H1 (cell line): Measurements from ENCODE around the gene GPC2. TPM values are rescaled to one million over a fixed set of nuclear protein-coding genes. Genes with fewer than 3 reads are reported as not detected.

Experiments
- CTCF ChIA-PET: fragments of 300-600 bp; sonication (Branson Sonifier 250); formaldehyde crosslinking; loops from one replicate; lab custom pipeline; 2021; ENCODE audit not compliant: partially characterized antibody; lab: Charles Lee
- POLR2A ChIA-PET: fragments of 300-600 bp; sonication (Branson Sonifier 250); formaldehyde crosslinking; loops from one replicate; lab custom pipeline; 2021; ENCODE audit warnings: inconsistent platforms; ENCODE audit not compliant: partially characterized antibody; lab: Charles Lee
- DNase-seq, 2 experiments: peaks; one replicate each; pipeline versions ENCODE4 v3.0.0 to v3.0.0-alpha.2; 2010 to 2022; ENCODE audit warnings: low spot score in 2 of 2, low read depth in 1 of 2, mixed read lengths in 1 of 2
- FAIRE-seq: peaks from 2 replicates; lab custom pipeline; 2011; peaks lifted over from hg19 to GRCh38; lab: Jason Lieb, UNC
- H2AFZ ChIP-seq: 2 replicates; pipeline ENCODE4 v1.8.1; 2012; ENCODE audit warnings: low read length, inconsistent platforms
- H2AK5ac ChIP-seq: 2 replicates; pipeline ENCODE4 v1.6.1; 2013; ENCODE audit warnings: low read depth, low read length
- H2BK120ac ChIP-seq: replicated peaks from 2 replicates; pipeline ENCODE3; 2013; ENCODE audit warnings: low read depth, low read length, inconsistent platforms
- H2BK12ac ChIP-seq: 2 replicates; pipeline ENCODE4 v1.6.1; 2013; ENCODE audit warnings: low read depth, low read length
- H2BK15ac ChIP-seq: 2 replicates; pipeline ENCODE4 v1.6.1; 2013; ENCODE audit warnings: low read length
- H2BK20ac ChIP-seq: 2 replicates; pipeline ENCODE4 v1.6.1; 2013; ENCODE audit warnings: low read length
- H2BK5ac ChIP-seq: 2 replicates; pipeline ENCODE4 v1.6.1; 2013; ENCODE audit warnings: low read depth, low read length
- H3K14ac ChIP-seq: 2 replicates; pipeline ENCODE4 v1.6.1; 2013; ENCODE audit warnings: inconsistent platforms; ENCODE audit not compliant: insufficient read length
- H3K18ac ChIP-seq: 2 replicates; pipeline ENCODE4 v1.6.1; 2013; ENCODE audit warnings: low read length; ENCODE audit errors: extremely low read depth
- H3K23ac ChIP-seq: 2 replicates; pipeline ENCODE4 v1.6.1; 2013; ENCODE audit warnings: inconsistent platforms; ENCODE audit not compliant: insufficient read length
- H3K23me2 ChIP-seq: 2 replicates; pipeline ENCODE4 v1.6.1; 2013; ENCODE audit warnings: low read depth, low read length
- H3K27ac ChIP-seq: 2 replicates; pipeline ENCODE4 v1.6.1; 2011; ENCODE audit warnings: low read depth, low read length, inconsistent platforms
- H3K27me3 ChIP-seq, 4 experiments: replicated peaks in 1 of 4; 1 replicate in 1 of 4; 2 replicates in 3 of 4; pipeline versions ENCODE4 v1.6.1 to v1.8.1; 2011 to 2013; ENCODE audit warnings: low read length in 3 of 4, mild to moderate bottlenecking in 3 of 4, inconsistent platforms in 2 of 4, mixed read lengths in 2 of 4, moderate library complexity in 1 of 4; ENCODE audit not compliant: control insufficient read depth in 3 of 4, insufficient read depth in 3 of 4; ENCODE audit errors: extremely low read depth in 1 of 4
- H3K36me3 ChIP-seq, 4 experiments: 2 replicates each; pipeline versions ENCODE4 v1.6.1 to v1.8.1; 2011 to 2013; ENCODE audit warnings: mild to moderate bottlenecking in 4 of 4, low read length in 3 of 4, moderate library complexity in 2 of 4, control low read depth in 1 of 4, inconsistent platforms in 1 of 4; ENCODE audit not compliant: insufficient read depth in 4 of 4, control insufficient read depth in 2 of 4
- H3K4ac ChIP-seq: replicated peaks from 2 replicates; pipeline ENCODE3; 2013; ENCODE audit warnings: low read length, low read depth, mixed read lengths, inconsistent platforms; ENCODE audit not compliant: insufficient read length
- H3K4me1 ChIP-seq, 4 experiments: replicated peaks in 1 of 4; 1 replicate in 1 of 4; 2 replicates in 3 of 4; pipeline versions ENCODE4 v1.6.1 to v1.8.1; 2011 to 2013; ENCODE audit warnings: low read length in 3 of 4, inconsistent platforms in 2 of 4, mixed read lengths in 1 of 4; ENCODE audit not compliant: insufficient read depth in 4 of 4, control insufficient read depth in 3 of 4
- H3K4me2 ChIP-seq, 2 experiments: 2 replicates each; pipeline versions ENCODE4 v1.6.1 to v1.8.1; 2011 to 2013; ENCODE audit warnings: low read depth in 2 of 2, low read length in 2 of 2, control low read depth in 1 of 2, inconsistent platforms in 1 of 2, mild to moderate bottlenecking in 1 of 2; ENCODE audit not compliant: insufficient read depth in 1 of 2
- H3K4me3 ChIP-seq, 4 experiments: fragments of 200-600, 300-600 bp in 1 of 4; sonication (generic), shearing (Covaris generic), sonication (Bioruptor Twin) in 1 of 4; 2 replicates each; pipeline versions ENCODE4 v1.5.1 to v1.8.1; 2011 to 2016; ENCODE audit warnings: low read length in 4 of 4, low read depth in 3 of 4, control low read depth in 2 of 4, inconsistent platforms in 2 of 4, mild to moderate bottlenecking in 2 of 4, mixed read lengths in 1 of 4, moderate library complexity in 1 of 4; ENCODE audit not compliant: insufficient read depth in 2 of 4; ENCODE audit errors: extremely low read depth in 1 of 4
- H3K56ac ChIP-seq: replicated peaks from 2 replicates; pipeline ENCODE3; 2013; ENCODE audit warnings: low read depth, mild to moderate bottlenecking, mixed read lengths, low read length, inconsistent platforms; ENCODE audit not compliant: insufficient read length
- H3K79me1 ChIP-seq: 2 replicates; pipeline ENCODE4 v1.6.1; 2013; ENCODE audit warnings: low read depth, low read length, control low read depth
- H3K79me2 ChIP-seq, 2 experiments: 2 replicates each; pipeline versions ENCODE4 v1.6.1 to v1.8.1; 2012 to 2013; ENCODE audit warnings: low read length in 2 of 2, mild to moderate bottlenecking in 2 of 2, inconsistent platforms in 1 of 2; ENCODE audit not compliant: insufficient read depth in 2 of 2, control insufficient read depth in 1 of 2
- H3K9ac ChIP-seq, 4 experiments: replicated peaks in 1 of 4; 1 replicate in 1 of 4; 2 replicates in 3 of 4; pipeline versions ENCODE4 v1.6.1 to v1.8.1; 2011 to 2013; ENCODE audit warnings: low read depth in 3 of 4, low read length in 3 of 4, control low read depth in 2 of 4, mild to moderate bottlenecking in 2 of 4, moderate library complexity in 2 of 4, inconsistent platforms in 1 of 4; ENCODE audit errors: extremely low read depth in 1 of 4
- H3K9me3 ChIP-seq, 2 experiments: 2 replicates each; pipeline versions ENCODE4 v1.6.1 to v1.8.1; 2012 to 2013; ENCODE audit warnings: mild to moderate bottlenecking in 2 of 2, moderate library complexity in 2 of 2, control low read depth in 1 of 2, inconsistent platforms in 1 of 2, low read depth in 1 of 2, low read length in 1 of 2, mixed read lengths in 1 of 2; ENCODE audit not compliant: insufficient read depth in 2 of 2
- H4K20me1 ChIP-seq, 2 experiments: replicated peaks in 1 of 2; 2 replicates each; pipeline versions ENCODE3 to v1.8.1; 2011 to 2013; ENCODE audit warnings: inconsistent platforms in 2 of 2, low read length in 2 of 2, mild to moderate bottlenecking in 1 of 2; ENCODE audit not compliant: insufficient read depth in 2 of 2, control insufficient read depth in 1 of 2
- H4K5ac ChIP-seq: 2 replicates; pipeline ENCODE4 v1.6.1; 2013; ENCODE audit warnings: low read length, low read depth, mixed read lengths, inconsistent platforms; ENCODE audit not compliant: insufficient read length
- H4K8ac ChIP-seq: 2 replicates; pipeline ENCODE4 v1.8.0; 2013; ENCODE audit warnings: mild to moderate bottlenecking, moderate library complexity, low read length, inconsistent platforms; ENCODE audit not compliant: insufficient read depth; ENCODE audit errors: extremely low read depth
- H4K91ac ChIP-seq: replicated peaks from 2 replicates; pipeline ENCODE3; 2013; ENCODE audit warnings: low read length, mixed read lengths, inconsistent platforms; ENCODE audit not compliant: insufficient read length
- BRCA1 ChIP-seq: IDR thresholded peaks from 2 replicates; pipeline ENCODE4 v1.6.1; 2012; ENCODE audit warnings: low read depth, low read length, improper control_type of control experiment
- CTCF ChIP-seq, 3 experiments: IDR thresholded peaks; 1 replicate in 2 of 3; 2 replicates in 1 of 3; pipeline versions ENCODE4 v1.5.1 to v1.6.1; 2011; ENCODE audit warnings: low read length in 3 of 3, mild to moderate bottlenecking in 3 of 3, inconsistent platforms in 2 of 3, low read depth in 1 of 3, moderate library complexity in 1 of 3; ENCODE audit not compliant: insufficient read depth in 1 of 3; ENCODE audit errors: control extremely low read depth in 1 of 3
- EZH2 ChIP-seq: fragments of 200-600 bp; sonication (generic); IDR thresholded peaks from 2 replicates; pipeline ENCODE4 v1.7.1; 2012; ENCODE audit warnings: low read depth, mild to moderate bottlenecking, moderate library complexity, low read length, inconsistent platforms; ENCODE audit not compliant: severe bottlenecking
- HDAC6 ChIP-seq: IDR thresholded peaks from one replicate; pipeline ENCODE4 v1.7.1; 2012; ENCODE audit warnings: low read depth, mild to moderate bottlenecking, inconsistent platforms, low read length, moderate library complexity
- KDM1A ChIP-seq: fragments of 200-600, 300-600 bp; sonication (generic); IDR thresholded peaks from 2 replicates; pipeline ENCODE4 v1.7.1; 2016; ENCODE audit warnings: mild to moderate bottlenecking, low read length, borderline replicate concordance
- POLR2A ChIP-seq, 2 experiments: IDR thresholded peaks; 1 replicate in 1 of 2; 2 replicates in 1 of 2; pipeline ENCODE4 v1.6.1; 2011; ENCODE audit warnings: low read depth in 2 of 2, low read length in 2 of 2, mild to moderate bottlenecking in 2 of 2; ENCODE audit errors: control extremely low read depth in 1 of 2
- RNF2 ChIP-seq: fragments of 200-900, 300-1000 bp; sonication (generic); IDR thresholded peaks from 2 replicates; pipeline ENCODE4 v1.7.1; 2016; ENCODE audit warnings: borderline replicate concordance, low read depth, mild to moderate bottlenecking, antibody characterized with exemption, low read length; ENCODE audit not compliant: poor library complexity, severe bottlenecking; ENCODE audit errors: missing control alignments
- SP4 ChIP-seq: IDR thresholded peaks from 2 replicates; pipeline ENCODE4 v1.6.1; 2012; ENCODE audit warnings: low read length, inconsistent platforms
- TEAD4 ChIP-seq: IDR thresholded peaks from 2 replicates; pipeline ENCODE4 v1.6.1; 2012; ENCODE audit warnings: low read depth, low read length, inconsistent platforms, mixed read lengths
- WGBS, 2 experiments: shearing (Covaris generic) in 1 of 2; methylation state at CpG; one replicate each; pipeline versions ENCODE4 v1.1.6 to v1.1.7; 2013 to 2015; ENCODE audit warnings: low lambda C conversion rate in 2 of 2, mixed read lengths in 2 of 2, inconsistent platforms in 1 of 2, low coverage in 1 of 2, missing lambda C conversion rate in 1 of 2; ENCODE audit not compliant: insufficient replicate concordance in 2 of 2, insufficient coverage in 1 of 2, insufficient read length in 1 of 2; ENCODE audit errors: extremely low coverage in 1 of 2, missing lambda C conversion rate in 1 of 2; 5-methylcytosine and 5-hydroxymethylcytosine counted together
- polyA plus RNA-seq, 7 experiments: library from polyadenylated mRNA; depleted of rRNA in 3 of 7; stranded (reverse) in 5 of 7; unstranded in 2 of 7; fragments of >200 nt in 5 of 7; fragments of 200-250 nt in 2 of 7; gene quantifications; 1 replicate in 5 of 7; 2 replicates in 1 of 7; 4 replicates in 1 of 7; pipeline versions ENCODE4 v1.2.1 to v1.2.3, GENCODE V29; 2011 to 2013; ENCODE audit warnings: missing spikeins in 2 of 7, mixed read lengths in 2 of 7
- total RNA-seq: library from RNA; stranded (reverse); fragmentation: NEBNext Ultra II Directional; extraction: Animal tissue kit (Norgen Biotek cat#: 25700); gene quantifications from 2 replicates; pipeline ENCODE4 v1.2.1, GENCODE V29; 2021

Gene GPC2
- total and polyA plus RNA-seq, 2 of the 8 experiments (the other 6 are each of a cell fraction or from before 2014, with no cell fraction given) = 25.3 to 44.8 TPM

- H4K91ac ChIP-seq = no peak overlapping the region
- no peak overlapping the region for H2BK5ac ChIP-seq
- H4K8ac ChIP-seq = no peak overlapping the region
- no peak overlapping the region for H3K14ac ChIP-seq
- H4K20me1 ChIP-seq = no peaks in the 10 kb centered on the region
- peaks cover 5 to 12% (median 7%) of the 10 kb centered on the region in 4 experiments for H3K4me1 ChIP-seq
- no peak overlapping the region for H2BK20ac ChIP-seq
- ChIA-PET CTCF (interaction anchor here (11.2 kb wide), 1 partner anchor 32 kb away, joined by 94 read pairs; no protein-coding TSS in a partner anchor), POLR2A (interaction anchor here (1.0 to 11.0 kb wide), 2 partner anchors 6 to 14 kb away, joined by 3 to 145 read pairs; partner anchors contain the start of genes GPC2, STAG3 and TRAPPC14)
- H3K9ac ChIP-seq = no peak overlapping the region; a peak in 1 of 7 replicates
- no peak overlapping the region for H3K56ac ChIP-seq
- H3K9me3 ChIP-seq = no peaks in the 10 kb centered on the region
- H3K27ac ChIP-seq = no peak overlapping the region
- no peak overlapping the region for H2AK5ac ChIP-seq
- DNase-seq = no peak
- no peak overlapping the region for H2BK120ac ChIP-seq
- no peak for FAIRE-seq
- no peak overlapping the region for H3K23ac ChIP-seq
- H2AFZ ChIP-seq = no peak overlapping the region
- peaks cover 0 to 10% (median 2%) of the 10 kb centered on the region in 4 experiments; a peak in 1 of 7 replicates for H3K27me3 ChIP-seq
- H3K4ac ChIP-seq = no peak overlapping the region
- WGBS, 2 experiments = 75% methylated on average over 6 of the region's 6 CpGs; no CpG with 5 or more reads in 1 of the 2 experiments
- peaks cover 4% of the 10 kb centered on the region; the same call in 1 of the 2 replicates for H3K23me2 ChIP-seq
- no peak overlapping the region for H2BK15ac ChIP-seq
- H3K18ac ChIP-seq = no peak overlapping the region
- no peak overlapping the region for H3K4me3 ChIP-seq
- H3K79me1 ChIP-seq = no peaks in the 10 kb centered on the region; the same call in 1 of the 2 replicates
- no peak overlapping the region for H2BK12ac ChIP-seq
- no peak overlapping the region for H4K5ac ChIP-seq
- no peak overlapping the region for H3K4me2 ChIP-seq
- H3K79me2 ChIP-seq = no peaks in the 10 kb centered on the region
- H3K36me3 ChIP-seq = no peaks in the 10 kb centered on the region
- TF ChIP-seq EZH2 (no peak), SP4 (no peak), RNF2 (no peak), POLR2A (IDR thresholded peaks at IDR 0.05; ENCODE audit: control extremely low read depth in 1 of 2, low read depth in 2 of 2, low read length in 2 of 2) (no peak), HDAC6 (no peak), BRCA1 (no peak), CTCF (IDR thresholded peaks at IDR 0.05; ENCODE audit: control extremely low read depth in 1 of 3, insufficient read depth in 1 of 3, low read depth in 1 of 3, low read length in 3 of 3) (no peak), TEAD4 (no peak), KDM1A (no peak)
Measured at GRCh38 chr7:100163006-100163531, 14.1 kb downstream of the GPC2 start.
